OCI-LY7 (cell line): Measurements from ENCODE around the gene SIK3. TPM values are rescaled to one million over a fixed set of nuclear protein-coding genes. Genes with fewer than 3 reads are reported as not detected.

ENCODE experiments used
- BruUV-seq: library from RNA; stranded (reverse); fragments of 400-500 nt; replicated peaks from 2 replicates; lab custom pipeline; 2021; lab: Mats Ljungman, UMichigan
- CTCF ChIA-PET: fragments of 300-600 bp; sonication (Branson Sonifier 250); formaldehyde crosslinking; loops from one replicate; lab custom pipeline; 2022; ENCODE audit warnings: antibody characterized with exemption; ENCODE audit not compliant: unreplicated experiment; lab: Charles Lee
- POLR2A ChIA-PET: fragments of 300-600 bp; sonication (Branson Sonifier 250); formaldehyde crosslinking; loops from one replicate; lab custom pipeline; 2022; ENCODE audit warnings: antibody characterized with exemption; lab: Charles Lee
- DNase-seq: peaks from one replicate; pipeline ENCODE4 v3.0.0-alpha.2; 2015; ENCODE audit warnings: low spot score
- H2AFZ ChIP-seq: fragments of 200-600 bp; sonication (generic), shearing (Covaris generic); 2 replicates; pipeline ENCODE4 v1.6.1; 2014; ENCODE audit warnings: mild to moderate bottlenecking, antibody characterized with exemption, low read length, moderate library complexity
- H3K27ac ChIP-seq: fragments of 200-600 bp; sonication (generic); 2 replicates; pipeline ENCODE4 v1.5.1; 2014; ENCODE audit warnings: mixed run types, low read depth, mild to moderate bottlenecking, moderate library complexity, low read length, inconsistent platforms; ENCODE audit not compliant: poor library complexity, severe bottlenecking
- H3K36me3 ChIP-seq: fragments of 200-600 bp; sonication (generic); 2 replicates; pipeline ENCODE4 v1.6.1; 2014; ENCODE audit warnings: mild to moderate bottlenecking, antibody characterized with exemption, low read length, moderate library complexity, mixed read lengths; ENCODE audit not compliant: insufficient read depth
- H3K4me1 ChIP-seq: fragments of 200-600 bp; sonication (generic); 2 replicates; pipeline ENCODE4 v1.5.1; 2014; ENCODE audit warnings: mild to moderate bottlenecking, low read length; ENCODE audit not compliant: insufficient read depth, poor library complexity, severe bottlenecking
- H3K4me2 ChIP-seq: fragments of 200-600 bp; sonication (generic); 2 replicates; pipeline ENCODE4 v1.6.1; 2014; ENCODE audit warnings: mild to moderate bottlenecking, low read length
- H3K4me3 ChIP-seq: fragments of 200-600 bp; sonication (generic); 2 replicates; pipeline ENCODE4 v1.5.1; 2014; ENCODE audit warnings: mild to moderate bottlenecking, low read depth, low read length; ENCODE audit not compliant: poor library complexity, severe bottlenecking
- H3K79me2 ChIP-seq: fragments of 200-600 bp; sonication (generic); 2 replicates; pipeline ENCODE4 v1.6.1; 2016; ENCODE audit warnings: low read depth, mild to moderate bottlenecking, low read length, moderate library complexity, mixed read lengths; ENCODE audit not compliant: insufficient read depth
- H3K9me2 ChIP-seq: fragments of 200-600 bp; sonication (generic); 2 replicates; pipeline ENCODE4 v1.6.1; 2016; ENCODE audit warnings: mild to moderate bottlenecking, low read length, mixed read lengths; ENCODE audit not compliant: insufficient read depth
- H3K9me3 ChIP-seq: fragments of 200-600 bp; sonication (generic); 2 replicates; pipeline ENCODE4 v1.6.1; 2014; ENCODE audit warnings: mild to moderate bottlenecking, mixed run types, low read length, mixed read lengths
- H4K20me1 ChIP-seq: fragments of 200-600 bp; sonication (generic); 2 replicates; pipeline ENCODE4 v1.6.1; 2014; ENCODE audit warnings: mild to moderate bottlenecking, antibody characterized with exemption, low read length, moderate library complexity, mixed read lengths; ENCODE audit not compliant: insufficient read depth
- CTCF ChIP-seq: fragments of 200-600 bp; sonication (generic); conservative IDR thresholded peaks from 2 replicates; pipeline ENCODE4 v1.5.1; 2014; ENCODE audit warnings: mild to moderate bottlenecking, antibody characterized with exemption, low read length, moderate library complexity, mixed read lengths
- EZH2phosphoT487 ChIP-seq: fragments of 200-600 bp; sonication (generic); IDR thresholded peaks from 2 replicates; pipeline ENCODE4 v1.6.1; 2018; ENCODE audit warnings: low read depth, borderline replicate concordance, mild to moderate bottlenecking, mixed run types, antibody characterized with exemption, low read length, moderate library complexity, mixed read lengths
- intact Hi-C: fragments of 100-400 bp; cut with micrococcal nuclease; formaldehyde crosslinking; loops from one replicate; pipeline ENCODE4 v1.10.0; 2022; ENCODE audit not compliant: unreplicated experiment
- total RNA-seq, 2 experiments: library from RNA; depleted of rRNA in 1 of 2; stranded (reverse); fragments of >200 nt in 1 of 2; shearing (Covaris generic) in 1 of 2; gene quantifications; 2 replicates each; pipeline ENCODE4 v1.2.3, GENCODE V29; 2014 to 2022

SIK3 gene
- total RNA-seq, 2 experiments from 2014 or later = 29.3 to 72.9 TPM

GRCh38 chr11:117066959-117067358, 31.3 kb downstream of the SIK3 start:
- Histone ChIP-seq H3K9me3 (no peaks in the 10 kb centered on the region), H4K20me1 (peaks cover 23% of the 10 kb centered on the region; the same call in 1 of the 2 replicates), H3K4me3 (no peak overlapping the region), H3K4me1 (peaks cover 25% of the 10 kb centered on the region), H2AFZ (no peak overlapping the region), H3K79me2 (peaks cover 91% of the 10 kb centered on the region), H3K4me2 (no peak overlapping the region), H3K36me3 (no peaks in the 10 kb centered on the region), H3K9me2 (no peaks in the 10 kb centered on the region), H3K27ac (no peak overlapping the region)
- no peak for TF ChIP-seq CTCF
- TF ChIP-seq EZH2phosphoT487 = no peak
- BruUV-seq = no TSS peak
- no peak for DNase-seq
- intact Hi-C loops = no loop called here
- CTCF ChIA-PET = no interaction called here
- POLR2A ChIA-PET = interaction anchor here (0.6 kb wide), 1 partner anchor 22 kb away, joined by 3 read pairs; no protein-coding TSS in a partner anchor

- Histone ChIP-seq H3K4me2 (no peak overlapping the region), H4K20me1 (peaks cover 26% of the 10 kb centered on the region; the same call in 1 of the 2 replicates), H2AFZ (no peak overlapping the region), H3K9me3 (no peaks in the 10 kb centered on the region), H3K79me2 (peaks cover 92% of the 10 kb centered on the region), H3K9me2 (no peaks in the 10 kb centered on the region), H3K36me3 (no peaks in the 10 kb centered on the region), H3K4me3 (no peak overlapping the region), H3K4me1 (peaks cover 25% of the 10 kb centered on the region), H3K27ac (no peak overlapping the region)
- intact Hi-C loops = no loop called here
- CTCF ChIA-PET = no interaction called here
- POLR2A ChIA-PET = no interaction called here
- DNase-seq = no peak
- no TSS peak for BruUV-seq
- TF ChIP-seq EZH2phosphoT487 = no peak
These were observed 34.0 kb downstream of the SIK3 start for GRCh38 chr11:117064275-117064674.

- Histone ChIP-seq H3K4me1 (peaks cover 25% of the 10 kb centered on the region), H4K20me1 (peaks cover 22% of the 10 kb centered on the region; the same call in 1 of the 2 replicates), H3K4me2 (0 out of 2 replicates have a peak overlapping the region, but pooled peaks have one; percentile 15), H3K79me2 (peaks cover 90% of the 10 kb centered on the region), H3K4me3 (no peak overlapping the region), H3K9me2 (no peaks in the 10 kb centered on the region), H3K27ac (no peak overlapping the region), H3K9me3 (no peaks in the 10 kb centered on the region), H2AFZ (no peak overlapping the region), H3K36me3 (no peaks in the 10 kb centered on the region)
- BruUV-seq = TSS peak; percentile 12
- CTCF ChIA-PET = no interaction called here
- intact Hi-C loops = no loop called here
- TF ChIP-seq EZH2phosphoT487 (no peak), CTCF (no peak)
- no peak for DNase-seq
- POLR2A ChIA-PET = interaction anchor here (0.6 to 1.8 kb wide), 3 partner anchors 15 to 65 kb away, joined by 3 to 7 read pairs (median 4); no protein-coding TSS in a partner anchor
These were observed 35.7 kb downstream of the SIK3 start for GRCh38 chr11:117062498-117062897.
